HG03575 (cell line): ENCODE data around the gene MIER3.
A peak's percentile ranks its signal among the peaks of the same experiment; 100 is the strongest.

Experiments
- ATAC-seq: cut with Tn5 transposase; IDR thresholded peaks from one replicate; pipeline ENCODE4 v1.9.1; 2021; ENCODE audit not compliant: unreplicated experiment, insufficient number of reproducible peaks, low FRiP score; ENCODE audit errors: extremely low read depth

Gene MIER3

GRCh38 chr5:56963246-56963645, 11.3 kb upstream of the MIER3 start:
- ATAC-seq = no peak

- no peak for ATAC-seq
Measured at GRCh38 chr5:56962286-56962685, 10.4 kb upstream of the MIER3 start.

GRCh38 chr5:56961746-56962145, 9.8 kb upstream of the MIER3 start:
- no peak for ATAC-seq

GRCh38 chr5:56959326-56959725, 7.4 kb upstream of the MIER3 start:
- ATAC-seq = no peak

- no peak for ATAC-seq
Measured at GRCh38 chr5:56958595-56958994, 6.7 kb upstream of the MIER3 start.

GRCh38 chr5:56954262-56954661, 2.3 kb upstream of the MIER3 start:
- no peak for ATAC-seq

GRCh38 chr5:56951126-56951945, 587 bp downstream of the MIER3 start:
- ATAC-seq = no peak

GRCh38 chr5:56950626-56951125, 1.2 kb downstream of the MIER3 start:
- no peak for ATAC-seq

GRCh38 chr5:56947052-56947451, 4.9 kb downstream of the MIER3 start:
- ATAC-seq = no peak

- ATAC-seq = no peak
Measured at GRCh38 chr5:56941981-56942380, 9.9 kb downstream of the MIER3 start.

- ATAC-seq = no peak
Measured at GRCh38 chr5:56938858-56939257, 13.1 kb downstream of the MIER3 start.

- no peak for ATAC-seq
Measured at GRCh38 chr5:56934325-56934724, 17.6 kb downstream of the MIER3 start.

- no peak for ATAC-seq
Measured at GRCh38 chr5:56922922-56923321, 29.0 kb downstream of the MIER3 start.

- no peak for ATAC-seq
Measured at GRCh38 chr5:56919942-56920662, 31.8 kb downstream of the MIER3 start.

GRCh38 chr5:56918054-56918453, 33.9 kb downstream of the MIER3 start:
- no peak for ATAC-seq

- ATAC-seq = no peak
Measured at GRCh38 chr5:56917534-56917933, 34.4 kb downstream of the MIER3 start.

- no peak for ATAC-seq
Measured at GRCh38 chr5:56914678-56915077, 37.2 kb downstream of the MIER3 start.

- ATAC-seq = no peak
Measured at GRCh38 chr5:56913766-56914165, 38.2 kb downstream of the MIER3 start.

- ATAC-seq = peak; percentile 5
Measured at GRCh38 chr5:56910210-56910965, 41.5 kb downstream of the MIER3 start.
